ENCODE measurements around the gene ZNF621.

DNA sequence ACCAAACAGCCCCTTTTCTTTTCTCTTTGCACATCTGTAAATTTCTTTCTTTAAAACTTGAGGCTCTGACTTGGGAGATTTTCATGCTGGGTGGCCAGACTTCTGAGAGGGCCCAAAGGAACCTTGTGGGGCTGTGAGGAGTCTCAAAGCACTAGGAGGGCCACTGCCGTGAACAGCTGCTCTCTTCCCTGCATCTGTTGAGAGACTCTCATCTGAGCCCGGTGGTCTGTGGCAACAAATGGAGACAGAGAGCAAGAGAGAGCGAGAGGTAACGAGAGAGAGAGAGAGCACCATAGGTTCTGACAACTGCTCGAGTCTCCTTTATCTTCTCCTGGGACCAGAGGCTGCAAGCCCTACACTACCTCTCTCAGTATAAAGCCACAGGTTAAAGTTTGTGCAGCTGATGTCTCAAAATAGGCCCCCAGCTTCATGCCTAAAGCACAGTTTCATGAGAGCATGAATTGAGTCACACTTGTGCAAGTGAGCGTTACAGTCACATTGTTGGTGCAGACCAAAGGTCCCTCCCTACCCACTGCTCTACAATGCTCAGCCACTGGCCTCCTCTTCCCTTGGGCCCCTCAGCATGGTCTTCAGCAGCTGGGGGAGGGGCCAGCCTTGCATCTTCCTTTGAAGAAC is 60.7 kb downstream of the ZNF621 start:
- TF ChIP-seq POLR2AphosphoS5 (IDR thresholded peaks at IDR 0.05; ENCODE audit: low read depth, low read length) (no peak), POLR2A (IDR thresholded peaks at IDR 0.05; ENCODE audit: low read depth, low read length) (no peak)

All from GM12891 (cell line).